HepG2 (cell line): Measurements from ENCODE around the gene PRPF38B. TPM values are rescaled to one million over a fixed set of nuclear protein-coding genes. Genes with fewer than 3 reads are reported as not detected.
A peak's percentile ranks its signal among the peaks of the same experiment; 100 is the strongest.

Experiments
- AHR ChIP-seq: IDR thresholded peaks from 2 replicates; pipeline ENCODE4 v1.6.1; 2018; ENCODE audit warnings: missing genetic modification reagents, missing compliant biosample characterization
- CENPBD1 ChIP-seq: sonication (generic); formaldehyde crosslinking; IDR thresholded peaks from 2 replicates; pipeline ENCODE4 v1.8.0; 2022; ENCODE audit warnings: missing genetic modification reagents, low read depth, mild to moderate bottlenecking, borderline replicate concordance
- ELF3 ChIP-seq: IDR thresholded peaks from 2 replicates; pipeline ENCODE4 v1.6.1; 2016; ENCODE audit warnings: missing genetic modification reagents, missing compliant biosample characterization
- GZF1 ChIP-seq: sonication (generic); formaldehyde crosslinking; IDR thresholded peaks from 2 replicates; pipeline ENCODE4 v1.5.1; 2020; ENCODE audit warnings: mild to moderate bottlenecking, missing genetic modification reagents
- HNF1B ChIP-seq: sonication (generic); formaldehyde crosslinking; IDR thresholded peaks from 2 replicates; pipeline ENCODE4 v1.5.1; 2020; ENCODE audit warnings: mild to moderate bottlenecking, moderate library complexity, missing genetic modification reagents
- NFAT5 ChIP-seq: sonication (generic); formaldehyde crosslinking; IDR thresholded peaks from 2 replicates; pipeline ENCODE4 v1.4.0; 2020; ENCODE audit warnings: missing genetic modification reagents
- RARA ChIP-seq: IDR thresholded peaks from 2 replicates; pipeline ENCODE4 v1.6.1; 2016; ENCODE audit warnings: missing genetic modification reagents, missing compliant biosample characterization
- RNF219 ChIP-seq: sonication (generic); formaldehyde crosslinking; IDR thresholded peaks from 2 replicates; pipeline ENCODE4 v1.5.0; 2020; ENCODE audit warnings: mild to moderate bottlenecking, missing genetic modification reagents
- TBL1XR1 ChIP-seq: fragments of 150-350 bp; IDR thresholded peaks from 2 replicates; pipeline ENCODE4 v1.6.1; 2014; ENCODE audit warnings: borderline replicate concordance, low read length; ENCODE audit not compliant: partially characterized antibody
- TRAFD1 ChIP-seq: sonication (generic); formaldehyde crosslinking; IDR thresholded peaks from 2 replicates; pipeline ENCODE4 v1.5.1; 2020; ENCODE audit warnings: missing genetic modification reagents, mild to moderate bottlenecking, borderline replicate concordance
- ZC3H4 ChIP-seq: sonication (generic); formaldehyde crosslinking; IDR thresholded peaks from 2 replicates; pipeline ENCODE4 v1.4.0; 2020; ENCODE audit warnings: missing genetic modification reagents, borderline replicate concordance
- ZFP82 ChIP-seq: sonication (generic); formaldehyde crosslinking; IDR thresholded peaks from 2 replicates; pipeline ENCODE4 v1.5.1; 2020; ENCODE audit warnings: mild to moderate bottlenecking, missing genetic modification reagents, borderline replicate concordance
- ZNF331 ChIP-seq: sonication (generic); formaldehyde crosslinking; IDR thresholded peaks from 2 replicates; pipeline ENCODE4 v1.4.0; 2020; ENCODE audit warnings: missing genetic modification reagents
- ZNF337 ChIP-seq: sonication (generic); formaldehyde crosslinking; IDR thresholded peaks from 2 replicates; pipeline ENCODE4 v1.5.1; 2020; ENCODE audit warnings: missing genetic modification reagents, low read depth, mild to moderate bottlenecking, borderline replicate concordance
- ZNF430 ChIP-seq: sonication (generic); formaldehyde crosslinking; IDR thresholded peaks from 2 replicates; pipeline ENCODE4 v1.9.0; 2021; ENCODE audit warnings: mild to moderate bottlenecking, missing genetic modification reagents
- ZSCAN22 ChIP-seq: sonication (generic); formaldehyde crosslinking; IDR thresholded peaks from 2 replicates; pipeline ENCODE4 v1.4.0; 2020; ENCODE audit warnings: mild to moderate bottlenecking, missing genetic modification reagents
- polyA plus RNA-seq, 8 experiments: library from polyadenylated mRNA; depleted of rRNA in 3 of 8; stranded (reverse) in 7 of 8; unstranded in 1 of 8; fragments of >200 nt; fragmentation: Illumina TruSeq in 4 of 8; extraction: Trizol in 4 of 8; gene quantifications; 2 replicates each; pipeline versions ENCODE4 v1.2.1 to v1.2.3, GENCODE V29; 2011 to 2016; ENCODE audit warnings: low read depth in 4 of 8, missing spikeins in 1 of 8, mixed read lengths in 1 of 8; ENCODE audit not compliant: insufficient read depth in 1 of 8
- total RNA-seq, 5 experiments: library from RNA; depleted of rRNA; stranded (reverse); fragments of >200 nt; fragmentation: Illumina TruSeq; extraction: Trizol; gene quantifications; 2 replicates each; pipeline ENCODE4 v1.2.3, GENCODE V29; 2016; ENCODE audit warnings: low read depth in 1 of 5

PRPF38B gene
- total and polyA plus RNA-seq, 2 of the 13 experiments (the other 11 are each of a cell fraction or from before 2014, with no cell fraction given): 25.7 to 29.7 TPM

- TF ChIP-seq HNF1B (CRISPR knock-in tag) (peak; percentile 41), ZSCAN22 (CRISPR knock-in tag) (0 out of 2 replicates have a peak, but pooled peaks have one; percentile 49), ZNF430 (CRISPR knock-in tag) (0 out of 2 replicates have a peak, but pooled peaks have one; percentile 56), NFAT5 (0 out of 2 replicates have a peak, but pooled peaks have one; percentile 71), TRAFD1 (CRISPR knock-in tag) (no peak), GZF1 (CRISPR knock-in tag) (no peak), AHR (0 out of 2 replicates have a peak, but pooled peaks have one; percentile 73), RNF219 (CRISPR knock-in tag) (0 out of 2 replicates have a peak, but pooled peaks have one; percentile 54), ZFP82 (no peak), ZNF331 (CRISPR knock-in tag) (peak; percentile 42; the same call in 1 of the 2 replicates), ELF3 (CRISPR knock-in tag) (peak; percentile 65), ZC3H4 (CRISPR knock-in tag) (peak; percentile 49; the same call in 1 of the 2 replicates), ZNF337 (CRISPR knock-in tag) (0 out of 2 replicates have a peak, but pooled peaks have one; percentile 36), RARA (peak; percentile 0; the same call in 1 of the 2 replicates), TBL1XR1 (peak; percentile 67), CENPBD1 (CRISPR knock-in tag) (peak; percentile 84; the same call in 1 of the 2 replicates)
Observed at GRCh38 chr1:108691942-108692723, at the start of gene PRPF38B (continued).
